ENCODE measurements around the gene FOXA1. TPM values are rescaled to one million over a fixed set of nuclear protein-coding genes. Genes with fewer than 3 reads are reported as not detected.

FOXA1 gene
- total RNA-seq, 1 donor from 2014 or later: 7.4 TPM

Other genes with a start within 250 kb of the FOXA1 start
- gene TTC6, start 380 bp upstream of the FOXA1 start, total RNA-seq: 0.13 and 2.8 TPM in 2 replicates